Activated T-helper 17 cell treated with anti-CD3 and anti-CD28 coated beads, Interleukin-2, amount 50 U/mL, for 72 hours (primary cell): ENCODE data around the gene RNASEH2B. TPM values are rescaled to one million over a fixed set of nuclear protein-coding genes. Genes with fewer than 3 reads are reported as not detected.

Source experiments
- ATAC-seq: fragments of 150-1000 bp; cut with Tn5 transposase; replicated peaks from 2 replicates; pipeline ENCODE4 v1.10.0; 2021; ENCODE audit warnings: mild to moderate bottlenecking, moderate library complexity
- H3K27ac Mint-ChIP-seq: one replicate; pipeline ENCODE4 v1.8.0; 2022; ENCODE audit warnings: mixed read lengths
- H3K27me3 Mint-ChIP-seq: one replicate; pipeline ENCODE4 v1.8.0; 2022; ENCODE audit warnings: mixed read lengths
- H3K36me3 Mint-ChIP-seq: one replicate; pipeline ENCODE4 v1.8.0; 2022; ENCODE audit warnings: low read depth, mild to moderate bottlenecking, mixed read lengths
- H3K4me1 Mint-ChIP-seq: one replicate; pipeline ENCODE4 v1.8.0; 2022; ENCODE audit warnings: mixed read lengths
- H3K4me3 Mint-ChIP-seq: one replicate; pipeline ENCODE4 v1.8.0; 2022; ENCODE audit warnings: mild to moderate bottlenecking, mixed read lengths
- H3K9me3 Mint-ChIP-seq: one replicate; pipeline ENCODE4 v1.8.0; 2022; ENCODE audit warnings: mixed read lengths
- total RNA-seq, 2 donors: library from RNA; stranded (reverse); gene quantifications; one replicate each; pipeline ENCODE4 v1.2.3, GENCODE V29; 2022

The RNASEH2B gene
- total RNA-seq, 2 donors from 2014 or later = 29.8 to 58.7 TPM

- no peak overlapping the region for H3K4me3 Mint-ChIP-seq
- no peak for ATAC-seq
- H3K36me3 Mint-ChIP-seq = no peaks in the 10 kb centered on the region
- peaks cover 5% of the 10 kb centered on the region for H3K9me3 Mint-ChIP-seq
- H3K4me1 Mint-ChIP-seq = peaks cover 11% of the 10 kb centered on the region
- no peak overlapping the region for H3K27ac Mint-ChIP-seq
- no peaks in the 10 kb centered on the region for H3K27me3 Mint-ChIP-seq
These were observed 80.7 kb downstream of the RNASEH2B start for GRCh38 chr13:50990065-50990817.

- Mint-ChIP-seq H3K27ac (no peak overlapping the region), H3K4me3 (no peak overlapping the region), H3K4me1 (peaks cover 11% of the 10 kb centered on the region), H3K36me3 (no peaks in the 10 kb centered on the region), H3K27me3 (no peaks in the 10 kb centered on the region), H3K9me3 (peaks cover 5% of the 10 kb centered on the region)
- ATAC-seq = no peak
These were observed 81.4 kb downstream of the RNASEH2B start for GRCh38 chr13:50990818-50991506.

- ATAC-seq = peak; percentile 83
- peaks cover 11% of the 10 kb centered on the region for H3K4me1 Mint-ChIP-seq
- H3K4me3 Mint-ChIP-seq = peak overlapping the region; percentile 12
- peaks cover 5% of the 10 kb centered on the region for H3K9me3 Mint-ChIP-seq
- no peaks in the 10 kb centered on the region for H3K27me3 Mint-ChIP-seq
- no peaks in the 10 kb centered on the region for H3K36me3 Mint-ChIP-seq
- peak overlapping the region; percentile 18 for H3K27ac Mint-ChIP-seq
These were observed 82.3 kb downstream of the RNASEH2B start for GRCh38 chr13:50991579-50992521.

- Mint-ChIP-seq H3K27ac (no peak overlapping the region), H3K27me3 (no peaks in the 10 kb centered on the region), H3K36me3 (no peaks in the 10 kb centered on the region), H3K4me1 (peaks cover 11% of the 10 kb centered on the region), H3K9me3 (peaks cover 5% of the 10 kb centered on the region), H3K4me3 (no peak overlapping the region)
- ATAC-seq = no peak
These were observed 83.8 kb downstream of the RNASEH2B start for GRCh38 chr13:50993371-50993770.

- peaks cover 1% of the 10 kb centered on the region for H3K9me3 Mint-ChIP-seq
- no peaks in the 10 kb centered on the region for H3K36me3 Mint-ChIP-seq
- peaks cover 11% of the 10 kb centered on the region for H3K4me1 Mint-ChIP-seq
- no peak overlapping the region for H3K4me3 Mint-ChIP-seq
- no peak overlapping the region for H3K27ac Mint-ChIP-seq
- H3K27me3 Mint-ChIP-seq = no peaks in the 10 kb centered on the region
- ATAC-seq = no peak
These were observed 84.3 kb downstream of the RNASEH2B start for GRCh38 chr13:50993934-50994333.

- Mint-ChIP-seq H3K27ac (no peak overlapping the region), H3K27me3 (no peaks in the 10 kb centered on the region), H3K4me3 (no peak overlapping the region), H3K36me3 (no peaks in the 10 kb centered on the region), H3K4me1 (peaks cover 11% of the 10 kb centered on the region), H3K9me3 (no peaks in the 10 kb centered on the region)
- no peak for ATAC-seq
These were observed 85.1 kb downstream of the RNASEH2B start for GRCh38 chr13:50994651-50995050.

GRCh38 chr13:50995854-50996253, 86.3 kb downstream of the RNASEH2B start:
- Mint-ChIP-seq H3K9me3 (no peaks in the 10 kb centered on the region), H3K4me1 (peaks cover 7% of the 10 kb centered on the region), H3K27ac (no peak overlapping the region), H3K4me3 (no peak overlapping the region), H3K27me3 (no peaks in the 10 kb centered on the region), H3K36me3 (no peaks in the 10 kb centered on the region)
- no peak for ATAC-seq

- Mint-ChIP-seq H3K4me1 (no peaks in the 10 kb centered on the region), H3K27me3 (peaks cover 5% of the 10 kb centered on the region), H3K27ac (no peak overlapping the region), H3K36me3 (no peaks in the 10 kb centered on the region), H3K4me3 (no peak overlapping the region), H3K9me3 (no peaks in the 10 kb centered on the region)
- no peak for ATAC-seq
These were observed 88.7 kb downstream of the RNASEH2B start for GRCh38 chr13:50998326-50998725.

- no peaks in the 10 kb centered on the region for H3K36me3 Mint-ChIP-seq
- no peaks in the 10 kb centered on the region for H3K9me3 Mint-ChIP-seq
- no peak overlapping the region for H3K4me3 Mint-ChIP-seq
These were observed 90.0 kb downstream of the RNASEH2B start for GRCh38 chr13:50999641-51000040.

GRCh38 chr13:51000061-51000460, 90.5 kb downstream of the RNASEH2B start:
- peaks cover 11% of the 10 kb centered on the region for H3K27me3 Mint-ChIP-seq
- H3K9me3 Mint-ChIP-seq = no peaks in the 10 kb centered on the region
- no peak overlapping the region for H3K4me3 Mint-ChIP-seq
- H3K27ac Mint-ChIP-seq = no peak overlapping the region
- no peaks in the 10 kb centered on the region for H3K4me1 Mint-ChIP-seq
- no peaks in the 10 kb centered on the region for H3K36me3 Mint-ChIP-seq
- ATAC-seq = no peak

More at GRCh38 chr13:50999641-51000040, 90.0 kb downstream of the RNASEH2B start:
- H3K4me1 Mint-ChIP-seq = no peaks in the 10 kb centered on the region
- ATAC-seq = no peak
- no peak overlapping the region for H3K27ac Mint-ChIP-seq
- peaks cover 10% of the 10 kb centered on the region for H3K27me3 Mint-ChIP-seq

- Mint-ChIP-seq H3K27ac (no peak overlapping the region), H3K4me3 (no peak overlapping the region), H3K27me3 (peaks cover 11% of the 10 kb centered on the region), H3K36me3 (no peaks in the 10 kb centered on the region), H3K4me1 (no peaks in the 10 kb centered on the region), H3K9me3 (no peaks in the 10 kb centered on the region)
- ATAC-seq = no peak
These were observed 91.1 kb downstream of the RNASEH2B start for GRCh38 chr13:51000571-51001260.

GRCh38 chr13:51001335-51001734, 91.7 kb downstream of the RNASEH2B start:
- Mint-ChIP-seq H3K9me3 (no peaks in the 10 kb centered on the region), H3K4me3 (no peak overlapping the region), H3K27ac (no peak overlapping the region), H3K4me1 (no peaks in the 10 kb centered on the region), H3K27me3 (peaks cover 11% of the 10 kb centered on the region), H3K36me3 (no peaks in the 10 kb centered on the region)
- no peak for ATAC-seq

- H3K4me1 Mint-ChIP-seq = no peaks in the 10 kb centered on the region
- H3K36me3 Mint-ChIP-seq = no peaks in the 10 kb centered on the region
- H3K27ac Mint-ChIP-seq = no peak overlapping the region
- no peak for ATAC-seq
- peaks cover 11% of the 10 kb centered on the region for H3K27me3 Mint-ChIP-seq
- H3K9me3 Mint-ChIP-seq = no peaks in the 10 kb centered on the region
- no peak overlapping the region for H3K4me3 Mint-ChIP-seq
These were observed 93.1 kb downstream of the RNASEH2B start for GRCh38 chr13:51002736-51003135.

GRCh38 chr13:51003642-51004041, 94.1 kb downstream of the RNASEH2B start:
- ATAC-seq = no peak

More at GRCh38 chr13:51003642-51004041, 94.1 kb downstream of the RNASEH2B start:
- H3K27ac Mint-ChIP-seq = no peak overlapping the region
- no peaks in the 10 kb centered on the region for H3K36me3 Mint-ChIP-seq
- H3K27me3 Mint-ChIP-seq = peaks cover 11% of the 10 kb centered on the region
- H3K9me3 Mint-ChIP-seq = no peaks in the 10 kb centered on the region
- no peaks in the 10 kb centered on the region for H3K4me1 Mint-ChIP-seq
- no peak overlapping the region for H3K4me3 Mint-ChIP-seq
